A673 (cell line): ENCODE data around the gene FAM120AOS. TPM values are rescaled to one million over a fixed set of nuclear protein-coding genes. Genes with fewer than 3 reads are reported as not detected.

Experiments used
- BruUV-seq: library from RNA; stranded (reverse); fragments of 400-500 nt; replicated peaks from 2 replicates; lab custom pipeline; 2021; lab: Mats Ljungman, UMichigan
- CTCF ChIA-PET: fragments of 300-600 bp; sonication (Branson Sonifier 250); formaldehyde crosslinking; loops from one replicate; lab custom pipeline; 2022; ENCODE audit warnings: antibody characterized with exemption; lab: Charles Lee
- POLR2A ChIA-PET: fragments of 300-600 bp; sonication (Branson Sonifier 250); formaldehyde crosslinking; loops from one replicate; lab custom pipeline; 2022; ENCODE audit warnings: antibody characterized with exemption; ENCODE audit not compliant: low non-redundant PET; lab: Charles Lee
- DNase-seq: peaks from one replicate; pipeline ENCODE4 v3.0.0-alpha.2; 2015; ENCODE audit warnings: low spot score
- H3K27ac ChIP-seq: fragments of 200-600 bp; sonication (generic); 2 replicates; pipeline ENCODE4 v1.5.1; 2016; ENCODE audit warnings: mixed run types, low read depth, mild to moderate bottlenecking, mixed read lengths, antibody characterized with exemption, low read length; ENCODE audit not compliant: poor library complexity, severe bottlenecking
- H3K27me3 ChIP-seq: fragments of 200-600 bp; sonication (generic); replicated peaks from 2 replicates; pipeline ENCODE4 v1.6.1; 2017; ENCODE audit warnings: mixed run types, low read depth, mild to moderate bottlenecking, mixed read lengths, antibody characterized with exemption, low read length; ENCODE audit not compliant: insufficient read depth, poor library complexity
- H3K36me3 ChIP-seq: fragments of 200-600 bp; sonication (generic); 2 replicates; pipeline ENCODE4 v1.6.1; 2016; ENCODE audit warnings: mixed run types, mild to moderate bottlenecking, mixed read lengths, antibody characterized with exemption, low read length; ENCODE audit not compliant: insufficient read depth, poor library complexity, severe bottlenecking
- H3K4me1 ChIP-seq: fragments of 200-600 bp; sonication (generic); 2 replicates; pipeline ENCODE4 v1.6.1; 2017; ENCODE audit warnings: mixed run types, mild to moderate bottlenecking, mixed read lengths, antibody characterized with exemption, low read length; ENCODE audit not compliant: insufficient read depth, poor library complexity, severe bottlenecking
- H3K4me3 ChIP-seq: fragments of 200-600 bp; sonication (generic); 2 replicates; pipeline ENCODE4 v1.5.1; 2016; ENCODE audit warnings: low read depth, mixed run types, mild to moderate bottlenecking, mixed read lengths, low read length; ENCODE audit not compliant: poor library complexity, severe bottlenecking
- H3K9me3 ChIP-seq: fragments of 200-600 bp; sonication (generic); 2 replicates; pipeline ENCODE4 v1.6.1; 2016; ENCODE audit warnings: mixed run types, low read depth, mild to moderate bottlenecking, mixed read lengths, antibody characterized with exemption, low read length; ENCODE audit not compliant: poor library complexity, severe bottlenecking
- CTCF ChIP-seq: fragments of 300-800, 200-600 bp; sonication (generic); conservative IDR thresholded peaks from 2 replicates; pipeline ENCODE4 v1.5.1; 2017; ENCODE audit warnings: low read depth, mild to moderate bottlenecking, antibody characterized with exemption, low read length, moderate library complexity, mixed read lengths
- EZH2 ChIP-seq: fragments of 200-600 bp; sonication (generic); IDR thresholded peaks from 2 replicates; pipeline ENCODE4 v1.6.1; 2017; ENCODE audit warnings: borderline replicate concordance, low read depth, mild to moderate bottlenecking, mixed read lengths, antibody characterized with exemption, low read length; ENCODE audit not compliant: poor library complexity, severe bottlenecking
- intact Hi-C: fragments of 100-400 bp; cut with micrococcal nuclease; formaldehyde crosslinking; loops from one replicate; pipeline ENCODE4 v1.10.0; 2022; ENCODE audit not compliant: unreplicated experiment
- total RNA-seq: library from RNA; stranded (reverse); gene quantifications from 2 replicates; pipeline ENCODE4 v1.2.3, GENCODE V29; 2021

Gene FAM120AOS
- total RNA-seq, 1 experiment from 2014 or later: 34.5 TPM

- H3K9me3 ChIP-seq: no peaks in the 10 kb centered on the region
- no TSS peak for BruUV-seq
- TF ChIP-seq CTCF: no peak
- TF ChIP-seq EZH2: no peak
- no peak overlapping the region for H3K4me3 ChIP-seq
- H3K36me3 ChIP-seq: peaks cover 7% of the 10 kb centered on the region
- no peaks in the 10 kb centered on the region for H3K27me3 ChIP-seq
- no peak for DNase-seq
- intact Hi-C loops: no loop called here
- no peak overlapping the region for H3K27ac ChIP-seq
- POLR2A ChIA-PET: interaction anchor here (0.7 kb wide), 1 partner anchor 764 kb away, joined by 4 read pairs; no protein-coding TSS in a partner anchor
- H3K4me1 ChIP-seq: no peaks in the 10 kb centered on the region
- CTCF ChIA-PET: no interaction called here
These were observed 24.0 kb upstream of the FAM120AOS start for GRCh38 chr9:93477397-93477796.

DNA sequence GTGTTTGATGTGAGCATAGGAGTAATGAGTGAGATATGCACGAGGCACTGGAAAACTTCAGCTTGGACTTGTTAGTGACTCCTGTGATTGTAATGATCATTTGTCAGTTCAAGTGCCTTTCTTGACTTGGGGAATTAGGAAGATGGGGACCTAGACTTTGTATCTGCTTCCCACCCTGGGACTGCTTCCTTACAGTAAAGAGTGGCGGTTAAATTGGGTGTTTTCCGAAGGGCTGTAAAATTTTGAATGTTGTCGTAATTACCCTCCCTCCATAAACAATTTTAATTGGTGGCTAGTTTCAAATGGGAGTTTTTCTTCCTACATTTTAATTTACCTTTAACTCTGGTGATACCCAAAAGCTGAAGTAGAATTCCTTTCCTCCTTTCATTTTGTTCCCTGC lies 23.5 kb upstream of the FAM120AOS start:
- Histone ChIP-seq H3K36me3 (peaks cover 12% of the 10 kb centered on the region), H3K27me3 (no peaks in the 10 kb centered on the region), H3K4me3 (no peak overlapping the region), H3K9me3 (no peaks in the 10 kb centered on the region), H3K27ac (no peak overlapping the region), H3K4me1 (no peaks in the 10 kb centered on the region)
- intact Hi-C loops: no loop called here
- BruUV-seq: no TSS peak
- ChIA-PET CTCF (no interaction called here), POLR2A (no interaction called here)
- DNase-seq: no peak
- TF ChIP-seq CTCF (no peak), EZH2 (no peak)

GRCh38 chr9:93475856-93476255 lies 22.5 kb upstream of the FAM120AOS start:
- no peak overlapping the region for H3K27ac ChIP-seq
- no TSS peak for BruUV-seq
- H3K4me3 ChIP-seq: no peak overlapping the region
- H3K36me3 ChIP-seq: peaks cover 12% of the 10 kb centered on the region
- TF ChIP-seq EZH2 (no peak), CTCF (no peak)
- H3K9me3 ChIP-seq: no peaks in the 10 kb centered on the region
- no peak for DNase-seq
- no peaks in the 10 kb centered on the region for H3K27me3 ChIP-seq
- POLR2A ChIA-PET: no interaction called here
- CTCF ChIA-PET: no interaction called here
- intact Hi-C loops: no loop called here
- H3K4me1 ChIP-seq: no peaks in the 10 kb centered on the region
